SK-N-SH (cell line): ENCODE measurements around the gene RSRP1. TPM values are rescaled to one million over a fixed set of nuclear protein-coding genes. Genes with fewer than 3 reads are reported as not detected.

ENCODE experiments used
- CTCF ChIA-PET: fragments of 300-600, 350-600 bp; formaldehyde crosslinking; extraction: SDS; loops from one replicate; lab custom pipeline; 2021; lab: Yijun Ruan, JAX
- POLR2A ChIA-PET: fragments of 350-600 bp; sonication (Branson Sonifier 250); formaldehyde crosslinking; extraction: SDS; loops from one replicate; lab custom pipeline; 2020; ENCODE audit warnings: antibody characterized with exemption, inconsistent platforms; lab: Yijun Ruan, JAX
- DNase-seq: peaks from one replicate; pipeline ENCODE4 v3.0.0; 2012
- H2AFZ ChIP-seq: fragments of 200-600 bp; sonication (generic); 2 replicates; pipeline ENCODE4 v1.8.1; 2016; ENCODE audit warnings: antibody characterized with exemption, mild to moderate bottlenecking, low read depth
- H3F3A ChIP-seq: fragments of 200-600 bp; sonication (generic); replicated peaks from 2 replicates; pipeline ENCODE3; 2016; ENCODE audit warnings: antibody characterized with exemption, mild to moderate bottlenecking; ENCODE audit not compliant: insufficient read depth
- H3K27ac ChIP-seq, 2 experiments: fragments of 200-500 bp in 1 of 2; fragments of 200-600 bp in 1 of 2; sonication (Bioruptor generic) in 1 of 2; sonication (generic), shearing (Covaris generic) in 1 of 2; 2 replicates each; pipeline versions ENCODE4 v1.5.1 to v1.6.1; 2014 to 2016; ENCODE audit warnings: low read depth in 2 of 2, inconsistent platforms in 1 of 2, low read length in 1 of 2, mild to moderate bottlenecking in 1 of 2, mixed read lengths in 1 of 2
- H3K27me3 ChIP-seq: fragments of 200-600 bp; sonication (generic), shearing (Covaris generic); 2 replicates; pipeline ENCODE4 v1.6.1; 2016; ENCODE audit warnings: mixed run types; ENCODE audit not compliant: insufficient read depth
- H3K36me3 ChIP-seq, 2 experiments: fragments of 200-500 bp in 1 of 2; fragments of 200-600 bp in 1 of 2; sonication (Bioruptor generic) in 1 of 2; sonication (generic) in 1 of 2; replicated peaks in 1 of 2; 2 replicates each; pipeline versions ENCODE3 to v1.5.1; 2014 to 2016; ENCODE audit warnings: low read length in 1 of 2, mild to moderate bottlenecking in 1 of 2; ENCODE audit not compliant: insufficient read depth in 2 of 2, control insufficient read depth in 1 of 2
- H3K4me1 ChIP-seq, 2 experiments: fragments of 200-500 bp in 1 of 2; fragments of 200-600 bp in 1 of 2; sonication (Bioruptor generic) in 1 of 2; sonication (generic), shearing (Covaris generic) in 1 of 2; 2 replicates each; pipeline versions ENCODE4 v1.5.1 to v1.6.1; 2014 to 2016; ENCODE audit warnings: low read depth in 1 of 2, low read length in 1 of 2, mixed run types in 1 of 2; ENCODE audit not compliant: insufficient read depth in 2 of 2, control insufficient read depth in 1 of 2
- H3K4me2 ChIP-seq: fragments of 200-600 bp; sonication (generic), shearing (Covaris generic); 2 replicates; pipeline ENCODE4 v1.6.1; 2017; ENCODE audit warnings: mixed run types
- H3K4me3 ChIP-seq, 2 experiments: fragments of 200-500 bp in 1 of 2; fragments of 200-600 bp in 1 of 2; sonication (Bioruptor generic) in 1 of 2; sonication (generic), shearing (Covaris generic) in 1 of 2; 2 replicates each; pipeline versions ENCODE4 v1.5.1 to v1.8.1; 2014 to 2016; ENCODE audit warnings: low read depth in 2 of 2, inconsistent platforms in 1 of 2, low read length in 1 of 2, mild to moderate bottlenecking in 1 of 2, mixed read lengths in 1 of 2, moderate library complexity in 1 of 2
- H3K79me2 ChIP-seq: fragments of 200-600 bp; sonication (generic); 2 replicates; pipeline ENCODE4 v1.8.1; 2017; ENCODE audit warnings: mild to moderate bottlenecking; ENCODE audit not compliant: insufficient read depth
- H3K9ac ChIP-seq: fragments of 200-600 bp; sonication (generic); 2 replicates; pipeline ENCODE4 v1.6.1; 2017; ENCODE audit warnings: mixed run types
- H3K9me2 ChIP-seq: fragments of 200-600 bp; sonication (generic); 2 replicates; pipeline ENCODE4 v1.6.1; 2017; ENCODE audit warnings: mixed run types
- H3K9me3 ChIP-seq: fragments of 200-600 bp; sonication (generic); 2 replicates; pipeline ENCODE4 v1.6.1; 2017; ENCODE audit warnings: mixed run types, mild to moderate bottlenecking, moderate library complexity
- H4K20me1 ChIP-seq: fragments of 200-600 bp; sonication (generic); 2 replicates; pipeline ENCODE4 v1.6.1; 2017; ENCODE audit warnings: mild to moderate bottlenecking, mixed run types; ENCODE audit not compliant: insufficient read depth
- CTCF ChIP-seq: fragments of 200-600 bp; sonication (generic); IDR thresholded peaks from 2 replicates; pipeline ENCODE4 v1.6.1; 2017; ENCODE audit warnings: antibody characterized with exemption, mild to moderate bottlenecking, moderate library complexity
- EP300 ChIP-seq, 2 experiments: IDR thresholded peaks; 2 replicates each; pipeline versions ENCODE4 v1.4.0 to v1.6.1; 2012; ENCODE audit warnings: borderline replicate concordance in 1 of 2, low read depth in 1 of 2, low read length in 1 of 2
- FOSL2 ChIP-seq: IDR thresholded peaks from 2 replicates; pipeline ENCODE4 v1.4.0; 2012; ENCODE audit warnings: low read depth, mild to moderate bottlenecking, moderate library complexity, borderline replicate concordance
- FOXJ3 ChIP-seq: sonication (generic); formaldehyde crosslinking; IDR thresholded peaks from 2 replicates; pipeline ENCODE4 v1.5.1; 2020; ENCODE audit warnings: mild to moderate bottlenecking, missing genetic modification reagents
- GATA2 ChIP-seq: sonication (generic); formaldehyde crosslinking; IDR thresholded peaks from 2 replicates; pipeline ENCODE4 v1.5.0; 2020; ENCODE audit warnings: mild to moderate bottlenecking, missing genetic modification reagents
- IRF3 ChIP-seq: fragments of 150-350 bp; IDR thresholded peaks from 2 replicates; pipeline ENCODE4 v1.6.1; 2016; ENCODE audit warnings: mild to moderate bottlenecking, low read depth, low read length
- JUND ChIP-seq: IDR thresholded peaks from 2 replicates; pipeline ENCODE4 v1.4.0; 2012
- MAX ChIP-seq: IDR thresholded peaks from 2 replicates; pipeline ENCODE4 v1.4.0; 2012; ENCODE audit warnings: low read depth
- NRF1 ChIP-seq: IDR thresholded peaks from 2 replicates; pipeline ENCODE4 v1.6.1; 2012; ENCODE audit warnings: low read depth, mild to moderate bottlenecking, low read length
- PBX3 ChIP-seq: IDR thresholded peaks from 2 replicates; pipeline ENCODE4; 2012
- RCOR1 ChIP-seq: fragments of 150-350 bp; IDR thresholded peaks from 2 replicates; pipeline ENCODE4 v1.6.1; 2017; ENCODE audit warnings: antibody characterized with exemption, low read length
- REST ChIP-seq: IDR thresholded peaks from 2 replicates; pipeline ENCODE4 v1.6.1; 2012; ENCODE audit warnings: mild to moderate bottlenecking, low read depth, low read length, moderate library complexity
- RXRA ChIP-seq: IDR thresholded peaks from 2 replicates; pipeline ENCODE4 v1.4.0; 2012; ENCODE audit warnings: low read depth, mild to moderate bottlenecking, borderline replicate concordance
- SIN3A ChIP-seq: IDR thresholded peaks from 2 replicates; pipeline ENCODE4 v1.6.1; 2012; ENCODE audit warnings: low read depth, mild to moderate bottlenecking, low read length, moderate library complexity, borderline replicate concordance
- SMC3 ChIP-seq: IDR thresholded peaks from 2 replicates; pipeline ENCODE4 v1.6.1; 2012; ENCODE audit warnings: low read depth, low read length, improper control_type of control experiment
- USF1 ChIP-seq: IDR thresholded peaks from 2 replicates; pipeline ENCODE4 v1.4.0; 2012; ENCODE audit warnings: low read depth, borderline replicate concordance
- USF2 ChIP-seq: fragments of 150-350 bp; IDR thresholded peaks from 2 replicates; pipeline ENCODE4 v1.6.1; 2017; ENCODE audit warnings: antibody characterized with exemption, low read length, low read depth, borderline replicate concordance
- YY1 ChIP-seq: IDR thresholded peaks from 2 replicates; pipeline ENCODE4 v1.4.0; 2012; ENCODE audit warnings: low read depth, mild to moderate bottlenecking
- ZBTB33 ChIP-seq: IDR thresholded peaks from 2 replicates; pipeline ENCODE4 v1.4.0; 2012; ENCODE audit warnings: low read depth, borderline replicate concordance
- WGBS: methylation state at CpG from one replicate; pipeline ENCODE4 v1.1.6; 2017; ENCODE audit warnings: low lambda C conversion rate; 5-methylcytosine and 5-hydroxymethylcytosine counted together
- polyA plus RNA-seq, 3 experiments: library from polyadenylated mRNA; depleted of rRNA; stranded (reverse); fragments of >200 nt; gene quantifications; 2 replicates each; pipeline ENCODE4 v1.2.3, GENCODE V29; 2012

The RSRP1 gene
- polyA plus RNA-seq, 1 of the 3 experiments (the other 2 are of a cell fraction): 126 TPM

GRCh38 chr1:25206201-25206600 lies 41.1 kb downstream of the RSRP1 start:
- DNase-seq: no peak
- Histone ChIP-seq H3K79me2 (no peaks in the 10 kb centered on the region), H3K4me1 (no peaks in the 10 kb centered on the region; a peak in 1 of 4 replicates), H3K4me2 (no peak overlapping the region), H2AFZ (no peak overlapping the region), H3K9me3 (no peaks in the 10 kb centered on the region), H3F3A (no peaks in the 10 kb centered on the region), H3K36me3 (no peaks in the 10 kb centered on the region), H4K20me1 (no peaks in the 10 kb centered on the region), H3K27ac (no peak overlapping the region), H3K9ac (no peak overlapping the region)
- 81% methylated on average over 5 of the region's 5 CpGs for WGBS
- CTCF ChIA-PET: interaction anchor here (0.6 to 6.0 kb wide), 22 partner anchors 8 to 374 kb away, joined by 3 to 78 read pairs (median 5); partner anchors contain the start of genes RSRP1 and RUNX3
- TF ChIP-seq PBX3 (no peak), IRF3 (no peak), SIN3A (no peak), CTCF (no peak), REST (no peak), YY1 (no peak), ZBTB33 (no peak), SMC3 (no peak), FOXJ3 (no peak), RCOR1 (no peak), GATA2 (CRISPR knock-in tag) (no peak), RXRA (no peak), USF2 (no peak), USF1 (no peak), EP300 (IDR thresholded peaks at IDR 0.05; ENCODE audit: borderline replicate concordance in 1 of 2, low read depth in 1 of 2, low read length in 1 of 2) (no peak), FOSL2 (no peak), JUND (no peak), NRF1 (no peak), MAX (no peak)
- TF ChIP-seq, all 33 proteins: peak for 0
- H3K4me3 ChIP-seq: no peak overlapping the region
- no peaks in the 10 kb centered on the region for H3K9me2 ChIP-seq
- POLR2A ChIA-PET: interaction anchor here (0.7 kb wide), 1 partner anchor 41 kb away, joined by 3 read pairs; the partner anchor contains the start of gene RSRP1
- H3K27me3 ChIP-seq: peaks cover 2% of the 10 kb centered on the region; the same call in 1 of the 2 replicates
